MV-4-11 (cell line): ENCODE data around the gene PFKFB4.

Experiments used
- DNase-seq: peaks from one replicate; lab custom pipeline; 2025; lab: John Stamatoyannopoulos, UW

The PFKFB4 gene

DNA sequence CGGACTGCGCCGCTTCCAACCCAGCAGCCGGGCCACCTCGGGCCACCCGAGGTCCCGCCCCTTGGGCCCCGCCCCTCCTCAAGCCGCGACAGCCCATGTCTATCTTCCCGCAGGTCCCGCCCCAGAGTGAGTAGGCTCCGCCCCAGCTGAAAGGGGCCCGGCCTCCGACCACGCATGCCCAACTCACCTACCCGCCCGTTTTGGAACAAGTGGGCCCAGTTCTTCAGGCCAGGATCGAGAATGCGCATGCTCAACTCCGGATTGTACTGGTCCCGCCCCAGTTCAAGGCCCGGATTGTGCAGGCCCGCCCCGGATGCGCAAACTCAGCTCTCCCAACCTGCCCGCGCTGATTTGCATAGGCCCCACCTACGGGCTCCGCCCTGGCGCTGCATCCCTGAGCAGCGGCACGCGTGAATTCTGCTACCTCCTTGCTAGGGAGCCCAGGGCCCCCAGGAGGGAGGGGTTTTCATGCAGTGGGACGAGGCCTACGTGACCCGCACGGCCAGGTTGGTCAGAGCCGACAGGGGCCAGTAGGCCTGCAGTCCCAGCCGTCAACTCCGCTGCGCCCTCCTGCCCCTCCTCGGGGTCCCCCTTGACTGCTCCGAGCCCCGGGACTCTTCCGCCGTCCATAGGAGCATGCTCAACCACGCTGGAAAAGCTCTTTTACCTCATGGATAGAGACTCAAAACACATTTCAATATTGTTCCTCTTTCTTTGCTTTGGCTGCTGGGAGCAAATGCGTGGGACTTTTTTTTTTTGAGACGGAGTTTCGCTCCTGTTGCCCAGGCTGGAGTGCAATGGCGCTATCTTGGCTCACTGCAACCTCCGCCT is at the start of gene PFKFB4:
TSS of gene PFKFB4 (minus strand) at position 8 of the 831 bp plus-strand sequence. CDS start 26 bp downstream, outside the sequence.
- DNase-seq = peak; percentile 99

DNA sequence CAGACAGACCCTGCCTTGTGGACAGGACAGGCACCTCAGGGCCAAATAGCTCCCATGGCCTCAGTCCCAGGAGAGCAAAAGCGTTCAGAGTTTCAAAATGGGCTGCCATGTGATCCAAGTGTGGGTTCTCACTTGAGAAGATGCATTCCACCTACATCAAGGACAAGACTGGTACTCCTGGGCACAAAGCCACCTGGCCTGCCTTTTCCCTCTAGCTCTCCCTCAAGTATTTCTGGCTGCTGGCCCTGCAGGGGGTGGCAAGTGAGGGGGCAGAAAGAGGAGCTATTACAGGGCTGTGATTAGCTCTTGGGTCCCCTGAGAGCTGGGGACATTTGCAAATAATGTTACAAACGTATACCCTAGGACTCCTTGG is 45.0 kb upstream of the PFKFB4 start:
- no peak for DNase-seq

DNA sequence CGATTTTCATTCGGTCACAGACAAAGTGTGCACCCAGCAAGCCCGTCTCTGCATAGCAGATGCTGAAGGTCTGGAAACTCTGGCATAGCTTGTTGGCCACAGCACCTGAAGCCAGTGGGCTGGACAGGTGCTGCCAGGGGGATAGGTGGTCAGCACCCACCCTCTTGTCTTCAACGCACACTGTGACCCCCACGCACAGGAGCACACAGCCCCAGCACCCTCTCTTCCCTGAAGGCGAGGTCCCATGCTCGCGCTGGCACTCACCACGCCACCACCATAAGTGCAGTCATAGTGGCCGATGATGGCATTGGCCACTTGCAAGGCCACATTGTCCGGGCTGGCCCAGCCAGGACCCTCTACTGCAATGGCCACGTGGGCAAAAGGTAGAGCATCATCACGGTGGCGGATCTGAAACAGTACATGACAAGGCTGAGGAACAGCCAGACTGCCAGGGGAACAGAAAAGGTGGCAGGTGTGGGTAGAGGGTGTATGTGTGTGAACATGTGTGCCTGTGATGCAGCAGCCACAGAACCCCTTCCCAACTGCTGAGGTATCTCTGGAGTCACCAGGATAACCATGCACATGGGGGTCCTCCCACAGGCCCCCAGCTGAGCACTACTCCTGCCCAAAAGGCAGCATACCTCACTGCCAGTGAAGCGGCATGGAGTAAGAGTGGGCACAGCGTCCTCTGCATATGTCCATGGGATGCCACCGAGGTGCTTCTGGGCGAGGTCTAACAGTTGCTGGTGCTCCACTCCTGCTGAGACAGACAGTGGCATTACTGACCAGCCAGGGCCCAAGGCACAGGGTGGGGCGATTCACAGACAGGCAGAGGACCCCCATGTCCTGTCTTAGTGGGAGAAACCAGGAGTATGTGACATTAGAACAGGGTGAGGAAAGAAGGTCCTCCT is 44.4 kb upstream of the PFKFB4 start:
- no peak for DNase-seq

DNA sequence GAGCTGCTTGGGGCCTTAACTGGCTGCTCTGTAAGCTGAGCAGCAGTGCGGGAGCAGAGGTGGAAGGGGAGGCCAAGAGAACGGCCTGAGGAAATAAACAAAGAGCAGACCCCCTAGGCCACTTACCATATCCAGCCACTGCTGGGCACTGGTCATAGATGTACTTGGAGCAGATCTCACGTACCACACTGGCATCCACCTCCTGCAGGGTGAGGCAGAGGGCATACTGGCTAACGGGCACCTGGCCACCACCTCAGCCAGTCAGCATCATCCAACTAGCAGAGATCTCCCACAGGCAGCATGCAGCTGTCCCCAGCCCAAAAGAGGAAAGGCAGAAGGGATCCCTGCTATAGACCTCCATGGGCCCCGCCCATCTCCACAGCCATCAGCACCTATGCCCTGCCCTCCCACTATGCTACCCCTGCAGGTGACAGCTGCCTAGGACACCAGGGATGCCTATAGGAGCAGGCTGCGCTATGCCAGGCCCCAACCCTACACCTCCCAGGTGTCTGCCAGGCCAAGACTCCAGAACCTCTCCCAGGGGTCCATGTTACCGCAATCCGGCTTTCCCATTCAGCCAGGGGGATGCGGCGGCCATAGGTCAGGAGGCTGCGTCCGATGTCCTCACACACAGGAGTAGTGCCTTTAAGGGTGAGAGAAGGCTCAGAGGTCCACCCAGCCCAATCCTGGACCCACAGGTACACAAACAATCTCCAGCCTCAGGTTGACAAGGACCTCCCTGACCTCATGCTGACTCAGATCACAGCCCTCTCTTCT is 43.1 kb upstream of the PFKFB4 start:
- no peak for DNase-seq

DNA sequence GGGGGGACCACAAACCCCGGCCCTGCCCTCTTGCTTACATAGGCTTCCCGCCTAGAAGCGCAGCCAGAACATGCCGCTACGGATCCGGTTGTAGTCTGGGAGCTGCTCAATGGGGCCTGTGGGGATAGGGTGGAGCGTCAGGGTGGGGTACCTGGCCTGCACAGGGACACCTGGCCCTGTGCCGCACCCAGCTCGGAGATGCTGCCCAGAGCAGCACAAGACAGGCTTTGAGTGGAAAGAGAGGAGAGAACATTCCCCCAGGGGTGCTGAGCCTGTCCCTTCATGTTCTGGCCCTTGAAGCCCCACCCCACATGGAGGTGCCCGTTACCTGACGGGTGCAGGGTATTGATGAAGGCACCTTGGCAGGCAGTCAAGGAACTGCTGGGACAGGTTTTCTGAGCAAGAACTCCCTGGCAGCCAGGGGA is 42.5 kb upstream of the PFKFB4 start:
- no peak for DNase-seq

DNA sequence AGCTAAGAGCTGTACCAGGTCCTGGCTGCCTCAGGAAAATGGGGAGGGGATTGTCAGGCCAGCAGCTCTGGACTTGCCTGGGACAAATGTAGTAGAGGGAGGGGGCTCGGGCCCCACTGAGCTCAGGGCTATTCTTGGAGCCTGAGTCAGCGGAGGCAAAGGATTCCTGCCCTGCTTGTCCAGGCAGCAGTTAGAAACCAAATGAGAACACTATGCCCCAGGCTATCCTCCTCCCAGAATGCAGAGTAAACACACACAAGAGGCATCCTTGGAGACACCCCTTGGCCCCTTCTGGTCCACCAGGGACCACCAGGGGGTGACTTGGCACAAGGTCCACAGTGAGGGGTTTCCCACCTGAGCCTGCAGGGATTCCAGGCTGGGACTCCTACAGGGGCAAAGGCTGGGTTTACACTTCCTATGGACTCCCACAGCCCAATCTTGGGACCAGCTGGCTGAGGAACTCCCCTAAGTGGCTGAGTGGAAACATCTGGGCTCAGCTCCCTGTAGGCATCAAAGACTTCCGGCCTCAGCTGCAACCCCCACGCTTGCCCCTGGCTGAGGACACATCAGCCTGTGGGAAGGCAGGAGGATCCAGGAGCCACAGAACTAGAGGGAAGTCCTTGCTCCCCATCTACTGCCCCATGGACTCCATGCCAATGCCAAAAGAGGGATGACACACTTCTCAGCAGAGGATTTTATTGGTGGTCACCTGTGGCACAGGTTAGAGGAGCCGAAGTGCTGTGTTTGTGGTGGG is 41.9 kb upstream of the PFKFB4 start:
- no peak for DNase-seq

DNA sequence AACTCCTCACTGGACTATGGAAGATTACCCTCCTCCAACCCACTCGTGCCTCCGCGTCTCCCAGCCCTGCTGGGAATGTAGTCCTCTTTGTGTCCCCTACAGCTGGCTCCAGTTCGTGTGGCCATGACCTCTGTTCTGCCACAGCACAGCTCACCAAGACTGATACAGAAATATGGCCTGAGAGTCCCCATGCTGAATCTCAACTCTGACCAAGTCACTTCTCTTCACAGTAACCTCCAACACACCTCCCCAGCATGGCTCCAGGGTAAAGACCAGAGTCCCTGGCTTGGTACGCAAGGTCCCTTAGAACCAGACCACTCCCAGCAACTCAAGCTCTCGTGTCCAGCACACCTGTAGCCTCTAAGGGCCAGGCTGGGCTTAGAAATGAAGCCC is 40.8 kb upstream of the PFKFB4 start:
- no peak for DNase-seq

DNA sequence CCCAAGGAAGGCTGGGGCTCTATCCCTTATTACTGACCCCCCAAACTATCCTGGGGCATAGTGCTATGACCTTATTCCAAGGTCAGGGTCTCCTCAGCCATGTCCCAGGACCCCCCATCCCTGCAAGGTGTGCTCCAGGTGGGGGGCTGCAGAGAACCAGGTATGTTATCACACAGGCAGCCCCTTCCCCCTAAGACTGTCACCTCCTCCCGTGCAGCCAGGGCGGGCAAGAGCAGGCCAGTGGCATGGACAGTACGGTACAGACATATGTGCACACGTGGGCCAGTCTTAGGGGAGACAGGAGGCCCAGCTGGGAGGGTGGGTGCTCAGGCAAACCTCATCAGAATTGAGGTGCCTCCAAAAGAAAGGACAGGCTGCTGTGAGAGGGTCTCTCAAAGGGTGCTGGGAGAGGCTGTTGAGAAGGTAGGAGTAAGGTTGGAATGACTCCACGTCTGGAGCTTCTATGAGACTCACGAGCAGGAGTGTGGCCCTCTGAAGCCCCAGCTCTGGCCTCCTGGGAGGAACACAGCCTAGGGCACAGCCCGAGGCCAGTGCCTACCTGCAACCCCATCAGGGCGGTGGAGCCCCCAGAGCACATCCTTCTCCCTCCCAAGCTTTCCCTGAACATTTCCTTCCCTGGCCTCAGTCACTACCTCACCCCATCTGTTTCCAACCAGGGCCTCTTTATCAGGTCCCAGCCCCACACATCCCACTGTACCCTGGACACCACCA is 40.2 kb upstream of the PFKFB4 start:
- no peak for DNase-seq

DNA sequence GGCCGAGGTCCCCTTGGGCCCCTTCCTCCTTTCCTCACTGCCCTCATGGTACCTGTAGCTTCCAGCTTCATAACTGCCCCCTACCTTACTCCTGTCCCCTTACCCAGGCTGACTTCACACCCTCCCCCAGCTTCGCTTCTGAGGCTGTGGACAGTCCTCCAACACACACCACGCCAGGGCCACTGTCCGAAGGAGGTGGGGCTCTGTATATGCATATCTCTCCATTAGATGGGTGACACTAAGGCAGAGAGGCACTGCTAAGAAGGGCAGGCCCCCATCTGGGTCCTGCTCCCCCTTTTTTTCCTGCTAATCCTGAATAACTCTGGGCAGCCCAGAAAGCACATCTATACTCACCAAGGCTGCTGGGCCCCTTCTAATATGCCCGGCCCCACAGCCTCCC is 39.6 kb upstream of the PFKFB4 start:
- no peak for DNase-seq

DNA sequence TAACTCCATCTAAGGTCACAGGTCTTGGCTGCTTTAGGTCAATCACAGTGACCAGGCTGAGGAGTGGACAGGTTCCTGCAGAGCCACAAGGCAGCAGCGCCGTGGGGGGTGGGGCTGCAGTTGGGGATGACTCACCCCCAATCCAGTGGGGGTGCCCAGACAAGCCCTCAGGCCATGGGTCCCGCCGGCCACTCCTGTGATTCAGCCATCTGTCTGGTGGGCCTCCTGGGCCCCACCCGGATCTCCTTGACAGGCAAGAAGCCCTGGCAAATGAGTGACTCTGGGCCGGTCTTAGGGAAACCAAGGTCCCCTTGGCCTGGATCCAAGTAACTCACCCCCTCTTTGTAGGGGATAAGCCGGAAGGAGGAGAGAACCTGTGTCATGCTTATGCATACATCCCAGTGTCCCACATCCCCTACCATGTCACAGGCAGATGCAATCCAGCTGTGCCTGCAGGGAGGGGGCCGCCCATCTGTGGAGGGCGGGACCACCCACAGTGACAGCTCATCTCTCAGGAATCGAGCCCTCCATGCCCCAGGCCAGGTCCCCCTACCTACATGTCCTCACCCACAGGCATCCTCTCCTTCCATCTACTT is 39.0 kb upstream of the PFKFB4 start:
- no peak for DNase-seq

DNA sequence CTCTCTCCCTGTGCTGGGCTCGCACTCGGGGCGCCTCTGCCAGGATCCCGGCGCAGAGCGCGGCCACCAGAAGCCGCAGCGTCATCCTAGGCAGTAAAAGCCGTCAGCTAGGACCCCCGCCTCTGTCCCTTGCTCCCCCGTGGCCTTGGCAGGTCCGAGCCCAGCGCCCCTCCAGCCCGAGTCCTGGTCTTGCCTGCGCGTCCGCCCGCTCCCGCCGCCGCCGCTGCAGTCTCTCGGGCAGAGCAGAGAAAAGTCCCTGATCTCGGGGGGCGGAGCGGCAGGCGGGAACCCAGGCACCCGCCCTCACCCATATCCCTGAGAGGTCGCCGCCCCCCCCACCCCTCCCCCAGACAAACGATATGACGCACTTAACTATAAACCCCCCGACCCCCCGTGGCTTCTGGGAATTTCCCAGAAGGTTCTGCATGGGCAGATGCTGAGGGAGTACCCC is 38.5 kb upstream of the PFKFB4 start, which contains the start of gene COL7A1:
TSS of gene COL7A1 (minus strand) at position 255 of the 451 bp plus-strand sequence. CDS start at position 85, 170 bp downstream.
- DNase-seq = no peak

DNA sequence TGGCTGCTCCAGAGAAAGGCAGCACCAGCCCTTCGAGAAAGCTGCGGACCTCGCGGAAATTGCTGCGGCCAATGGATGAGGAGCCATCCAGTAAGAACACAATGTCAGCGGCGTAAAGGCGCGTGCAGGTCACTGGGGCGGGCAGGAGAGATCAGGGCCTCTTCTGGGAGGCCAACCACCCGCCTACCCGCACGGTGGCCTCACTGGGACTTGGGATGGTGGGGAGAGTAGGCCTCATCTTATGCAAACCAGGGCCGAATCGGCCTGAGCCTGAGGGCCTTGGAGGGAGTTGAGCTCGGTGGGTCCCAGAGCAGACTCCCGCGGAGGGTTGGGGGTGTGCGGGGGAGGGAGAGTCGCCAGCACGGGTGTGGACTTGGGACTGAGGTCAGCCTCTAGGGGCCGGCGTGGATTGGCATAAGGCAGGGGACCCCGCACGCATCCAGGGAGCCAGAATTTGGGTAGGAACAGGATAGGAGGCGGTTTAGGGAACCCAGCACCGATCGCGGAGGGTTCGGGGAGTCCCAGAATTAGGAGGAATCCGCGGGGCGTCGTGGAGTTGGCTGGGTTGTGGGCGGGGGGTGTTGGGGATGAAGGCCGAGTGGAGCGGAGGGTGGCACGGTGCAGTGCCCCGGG is 37.9 kb upstream of the PFKFB4 start:
- DNase-seq = no peak

DNA sequence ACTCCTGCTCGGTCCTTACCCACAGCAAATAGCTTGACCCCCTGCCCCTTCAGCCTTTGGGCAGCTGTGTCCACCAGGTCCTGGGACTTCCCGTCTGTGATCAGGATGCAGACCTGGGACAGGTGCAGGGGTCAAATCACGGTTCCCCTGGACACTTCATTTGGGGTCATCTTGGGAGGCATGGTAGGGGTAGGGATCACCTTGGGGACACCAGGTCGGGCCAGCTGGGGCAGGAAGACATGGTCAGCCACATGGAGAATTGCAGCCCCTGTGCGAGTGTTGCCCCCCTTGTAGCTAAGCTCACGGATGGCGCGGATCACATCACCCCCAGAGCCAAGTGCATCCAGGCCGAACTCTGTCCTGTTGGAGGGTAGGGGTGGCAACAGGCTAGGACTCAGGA is 36.7 kb upstream of the PFKFB4 start:
- no peak for DNase-seq

DNA sequence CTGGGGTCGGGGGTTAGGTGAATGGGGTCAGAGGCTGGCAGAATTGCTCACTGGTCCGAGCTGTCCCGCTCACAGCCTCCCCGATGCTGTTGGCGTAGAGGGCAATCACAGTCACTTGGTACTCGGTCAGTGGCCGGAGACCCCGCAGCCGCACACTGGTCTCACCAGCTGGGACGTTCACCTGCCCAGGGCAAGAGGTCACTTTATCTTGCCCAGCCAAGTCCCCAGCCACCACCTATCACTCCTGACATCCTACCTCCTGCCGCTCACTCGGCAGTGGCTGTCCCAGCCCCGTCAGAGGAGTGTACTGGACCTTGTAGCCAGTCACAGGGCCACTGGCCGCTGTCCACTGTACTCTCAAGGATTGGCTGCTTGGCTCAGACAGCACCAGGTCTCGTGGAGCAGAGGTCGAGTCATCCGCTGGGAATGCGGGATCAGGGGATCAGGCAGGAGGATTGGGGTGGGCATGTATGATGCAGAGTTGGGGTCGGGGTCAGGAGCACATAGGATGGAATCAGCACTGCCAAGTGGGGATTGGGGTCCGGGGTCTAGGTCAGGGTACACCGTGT is 36.0 kb upstream of the PFKFB4 start:
- DNase-seq = no peak

DNA sequence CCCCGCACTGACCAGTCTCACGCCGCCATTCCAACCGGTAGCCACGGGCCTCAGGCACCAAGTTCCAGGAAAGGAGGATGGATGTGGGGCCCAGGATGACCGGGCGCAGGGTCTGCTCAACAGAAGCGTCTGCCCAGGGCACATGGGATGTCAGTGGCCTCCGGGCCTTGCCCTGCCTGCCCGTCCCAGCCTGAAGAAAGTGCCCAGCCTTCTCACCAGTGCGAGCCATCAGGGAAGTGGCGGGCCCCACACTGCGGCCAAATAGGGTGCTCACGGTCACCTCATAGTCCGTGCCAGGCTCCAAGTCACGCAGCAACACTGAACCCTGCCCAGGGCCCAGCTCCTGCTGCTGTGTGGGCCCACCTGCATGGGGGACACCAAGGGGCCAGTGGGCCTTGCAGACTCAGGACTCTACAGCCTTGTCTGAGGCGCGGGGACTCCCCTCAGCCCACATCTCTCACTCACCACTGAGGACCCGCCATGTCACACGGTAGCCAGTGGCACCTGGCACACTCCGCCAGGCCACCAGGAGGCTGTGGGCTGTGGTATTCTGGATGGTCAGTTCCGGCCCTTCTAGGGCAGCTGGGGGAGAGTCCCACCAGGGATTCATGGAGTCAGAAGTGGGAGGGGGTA is 35.4 kb upstream of the PFKFB4 start:
- no peak for DNase-seq

DNA sequence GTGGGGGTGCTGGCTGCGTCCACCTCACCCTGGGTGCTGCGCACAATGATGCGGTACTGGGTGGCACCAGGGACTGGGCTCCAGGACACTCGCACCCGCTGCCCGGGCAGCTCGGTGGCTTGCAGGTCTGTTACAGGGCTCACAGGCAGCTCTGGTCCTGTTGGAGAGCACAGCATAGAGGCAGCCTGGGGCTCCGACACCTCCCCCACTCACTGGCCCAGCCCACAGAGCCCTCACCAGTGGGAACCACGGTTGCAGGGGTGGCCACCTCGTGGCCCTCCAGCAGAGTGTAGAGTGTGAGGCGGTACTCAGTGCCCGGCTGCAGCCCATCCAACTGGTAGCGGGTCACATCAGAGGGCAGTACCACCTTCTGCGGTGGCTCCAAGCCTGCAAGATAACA is 34.8 kb upstream of the PFKFB4 start:
- no peak for DNase-seq

DNA sequence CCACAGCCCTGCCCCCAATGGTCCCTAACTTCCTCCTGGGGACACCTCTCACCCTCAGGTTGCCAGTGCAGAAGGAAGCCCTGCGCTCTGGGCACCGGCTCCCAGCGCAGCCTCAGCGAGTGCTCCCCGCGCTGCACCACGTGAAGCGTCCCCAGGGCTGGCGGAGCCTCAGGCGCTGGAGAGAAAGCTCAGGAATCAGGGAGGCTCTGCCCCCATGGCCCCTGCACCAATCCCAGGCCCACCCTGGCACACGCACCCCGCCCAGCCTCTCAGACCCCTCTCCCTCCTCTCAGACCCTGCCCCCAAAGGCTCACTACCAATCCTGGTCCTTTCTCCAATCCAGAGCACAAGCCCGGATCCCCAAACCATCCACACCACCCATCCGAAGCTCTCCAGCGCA is 31.6 kb upstream of the PFKFB4 start:
- DNase-seq = no peak

DNA sequence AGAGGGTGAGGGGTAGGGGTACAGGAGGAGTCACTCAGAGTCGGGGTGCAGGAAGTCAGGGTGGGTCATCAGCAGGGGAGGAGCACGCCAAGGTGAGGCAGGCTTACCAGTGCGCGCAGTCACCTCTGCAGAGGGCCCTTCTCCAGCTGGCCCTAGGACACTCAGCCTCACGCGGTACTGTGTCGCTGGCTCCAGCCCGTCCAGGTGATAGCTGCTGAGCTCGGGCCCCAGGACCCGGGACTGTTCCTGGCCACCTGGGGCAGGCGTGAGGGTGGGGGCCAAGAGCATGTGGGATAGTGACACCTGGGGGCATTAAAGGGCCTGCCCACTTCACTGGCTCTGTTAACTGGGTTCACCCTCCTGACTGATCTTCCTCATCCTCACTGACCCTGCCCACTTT is 31.1 kb upstream of the PFKFB4 start:
- no peak for DNase-seq

DNA sequence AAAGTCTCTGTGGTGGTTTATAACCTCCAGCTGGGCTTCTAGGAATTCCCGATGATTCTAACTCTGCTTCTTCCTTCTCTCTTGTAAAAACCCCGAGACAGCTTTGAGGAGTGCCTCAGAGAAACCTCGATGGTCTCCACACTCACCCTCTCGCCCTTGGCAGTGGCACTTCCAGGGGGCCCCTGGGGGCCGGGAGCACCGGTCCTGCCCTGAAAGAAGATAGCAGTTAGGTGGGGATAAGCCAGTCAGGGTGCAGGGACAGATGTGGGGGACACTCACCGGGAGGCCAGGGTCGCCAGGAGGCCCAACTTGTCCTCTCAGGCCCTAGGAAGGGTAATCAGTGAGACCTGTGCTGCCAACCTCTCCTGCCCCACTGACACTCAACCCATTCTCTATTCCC is 28.8 kb upstream of the PFKFB4 start:
- no peak for DNase-seq
